C1 segment of cervical spinal cord (tissue), 14 donors: ENCODE data around the gene TNRC6C.

Experiments
- DNase-seq, 14 donors: peaks; one replicate each; lab custom pipeline; 2025; lab: John Stamatoyannopoulos, UW

Gene TNRC6C

GRCh38 chr17:78148286-78149016 is 189.9 kb downstream of the TNRC6C start:
- no peak for DNase-seq

GRCh38 chr17:78151514-78152008 is 193.1 kb downstream of the TNRC6C start:
- no peak for DNase-seq

DNA sequence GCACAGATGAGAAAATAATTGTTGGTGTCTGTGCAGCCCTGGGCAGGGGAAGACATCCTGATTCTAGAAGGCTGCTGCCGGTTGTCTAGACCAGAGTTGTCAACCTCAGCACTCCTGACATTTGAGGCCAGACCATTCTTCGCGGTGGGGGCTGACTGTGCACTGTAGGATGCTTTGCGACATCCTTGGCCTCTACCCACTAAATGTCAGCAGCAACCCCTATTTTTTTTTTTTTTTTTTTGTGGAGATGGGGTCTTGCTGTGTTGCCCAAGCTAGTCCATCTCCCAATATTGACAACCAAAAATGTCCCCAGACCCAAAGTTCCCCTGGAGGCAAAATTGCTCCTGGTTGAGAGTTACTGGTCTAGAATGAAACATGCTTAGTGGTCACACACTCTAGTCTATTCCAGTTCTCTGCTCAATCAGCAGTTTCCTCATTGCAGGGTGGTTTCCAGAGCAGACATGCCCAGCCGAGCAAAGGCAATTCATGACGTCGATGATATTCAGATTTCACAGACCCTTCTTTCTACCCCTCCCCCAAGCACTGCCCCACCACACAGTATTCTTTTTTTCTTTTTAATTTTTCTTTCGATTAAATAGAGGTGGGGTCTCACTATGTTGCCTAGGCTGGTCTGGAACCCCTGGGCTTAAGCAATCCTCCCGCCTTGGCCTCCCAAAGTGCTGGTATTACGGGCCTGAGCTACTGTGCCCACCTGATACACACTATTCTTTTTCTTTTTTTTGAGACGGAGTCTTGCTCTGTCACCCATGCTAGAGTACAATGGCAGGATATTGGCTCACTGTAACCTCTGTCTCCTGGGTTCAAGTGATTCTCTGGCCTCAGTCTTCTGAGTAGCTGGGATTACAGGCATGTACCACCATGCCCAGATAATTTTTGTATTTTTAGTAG is 196.7 kb downstream of the TNRC6C start:
- DNase-seq, result peak in 1 of 14 donors; percentile 42
